ENCODE data around the gene MEN1.
A peak's percentile ranks its signal among the peaks of the same experiment; 100 is the strongest.

The MEN1 gene

GRCh38 chr11:64856382-64857227, 46.3 kb upstream of the MEN1 start (continued):
- no peak for TF ChIP-seq ZNF292 (tag by site-specific recombination; IDR thresholded peaks at IDR 0.05; ENCODE audit: borderline replicate concordance, low read depth)
- no peak for TF ChIP-seq ZBTB10 (tag by site-specific recombination; IDR thresholded peaks at IDR 0.05)
- TF ChIP-seq SP2 (tag by site-specific recombination; IDR thresholded peaks at IDR 0.05): no peak
- TF ChIP-seq ZNF335 (tag by site-specific recombination; conservative IDR thresholded peaks at IDR 0.05): no peak
- TF ChIP-seq ZBTB20 (tag by site-specific recombination; IDR thresholded peaks at IDR 0.05): no peak
- TF ChIP-seq ZNF488 (tag by site-specific recombination; IDR thresholded peaks at IDR 0.05): no peak
- no peak for TF ChIP-seq BCL11B (tag by site-specific recombination; IDR thresholded peaks at IDR 0.05; ENCODE audit: low read depth)
- peak; percentile 26; the same call in 1 of the 2 replicates for TF ChIP-seq GLIS1 (tag by site-specific recombination; IDR thresholded peaks at IDR 0.05)
- TF ChIP-seq ZNF366 (tag by site-specific recombination; conservative IDR thresholded peaks at IDR 0.05): no peak
- TF ChIP-seq ZNF112 (tag by site-specific recombination; IDR thresholded peaks at IDR 0.05): no peak
- TF ChIP-seq PRDM10 (tag by site-specific recombination; IDR thresholded peaks at IDR 0.05): no peak
- no peak for TF ChIP-seq REPIN1 (tag by site-specific recombination; IDR thresholded peaks at IDR 0.05; ENCODE audit: low read depth)
- TF ChIP-seq ZNF155 (tag by site-specific recombination; IDR thresholded peaks at IDR 0.05): no peak
- TF ChIP-seq ZIC2 (tag by site-specific recombination; IDR thresholded peaks at IDR 0.05): peak; percentile 82
- TF ChIP-seq KLF17 (tag by site-specific recombination; IDR thresholded peaks at IDR 0.05): peak; percentile 63; the same call in 1 of the 2 replicates

GRCh38 chr11:64855596-64856304, 45.4 kb upstream of the MEN1 start:
- POLR2A ChIA-PET: interaction anchor here (1.3 to 2.7 kb wide), 2 partner anchors 22 to 77 kb away, joined by 3 to 23 read pairs; partner anchors contain the start of gene EHD1
- no peak for TF ChIP-seq ZNF776 (tag by site-specific recombination; IDR thresholded peaks at IDR 0.05; ENCODE audit: borderline replicate concordance)
- no peak for TF ChIP-seq TCF7L2 (IDR thresholded peaks at IDR 0.05; ENCODE audit: borderline replicate concordance, low read depth, low read length)
- no peak for TF ChIP-seq ZNF350 (tag by site-specific recombination; IDR thresholded peaks at IDR 0.05)
- no peak for TF ChIP-seq BCL6B (tag by site-specific recombination; IDR thresholded peaks at IDR 0.05)
- TF ChIP-seq ZNF621 (tag by site-specific recombination; IDR thresholded peaks at IDR 0.05): no peak
- TF ChIP-seq ZNF223 (tag by site-specific recombination; IDR thresholded peaks at IDR 0.05): no peak
- TF ChIP-seq ZNF362 (tag by site-specific recombination; IDR thresholded peaks at IDR 0.05): no peak

More at GRCh38 chr11:64855596-64856304, 45.4 kb upstream of the MEN1 start:
- Histone ChIP-seq H3K36me3 (ENCODE audit: control insufficient read depth in 2 of 2, insufficient read depth in 1 of 2, low read length in 2 of 2) (peaks cover 0 to 34% of the 10 kb centered on the region in 2 experiments; a peak in 1 of 3 replicates), H3K27ac (ENCODE audit: extremely low read depth, low read depth, low read length) (no peak overlapping the region), H3K9me3 (ENCODE audit: control insufficient read depth, insufficient read depth, low read depth, low read length) (no peaks in the 10 kb centered on the region), H3K4me3 (ENCODE audit: low read depth, low read length) (no peak overlapping the region), H3K4me1 (ENCODE audit: control insufficient read depth, insufficient read depth, low read length) (no peaks in the 10 kb centered on the region)
- CTCF ChIA-PET: interaction anchor here (0.6 to 3.2 kb wide), 10 partner anchors 8 to 256 kb away, joined by 3 to 20 read pairs (median 4); partner anchors contain the start of gene EHD1

Data from HEK293 (cell line).